Keratinocyte (primary cell): Measurements from ENCODE around the gene DRC1. TPM values are rescaled to one million over a fixed set of nuclear protein-coding genes. Genes with fewer than 3 reads are reported as not detected.

Experiments
- DNase-seq: peaks from one replicate; pipeline ENCODE4 v3.0.0-alpha.2; 2011; ENCODE audit warnings: low read depth, missing footprints, low spot score
- FAIRE-seq: peaks from 2 replicates; lab custom pipeline; 2011; peaks lifted over from hg19 to GRCh38; lab: Jason Lieb, UNC
- H2AFZ ChIP-seq: 2 replicates; pipeline ENCODE4 v1.6.0; 2012; ENCODE audit warnings: low read length, control low read depth, inconsistent platforms; ENCODE audit not compliant: control insufficient read depth
- H3K27ac ChIP-seq: 2 replicates; pipeline ENCODE4 v1.5.1; 2011; ENCODE audit warnings: low read length; ENCODE audit not compliant: control insufficient read depth, insufficient read depth
- H3K27me3 ChIP-seq: 3 replicates; pipeline ENCODE4 v1.6.0; 2011; ENCODE audit warnings: low read length; ENCODE audit not compliant: control insufficient read depth, insufficient read depth; ENCODE audit errors: extremely low read depth
- H3K36me3 ChIP-seq, 2 experiments: 2 replicates in 1 of 2; 3 replicates in 1 of 2; pipeline ENCODE4 v1.5.1; 2011; ENCODE audit warnings: low read length in 2 of 2, mild to moderate bottlenecking in 1 of 2; ENCODE audit not compliant: control insufficient read depth in 2 of 2, insufficient read depth in 2 of 2; ENCODE audit errors: extremely low read depth in 1 of 2
- H3K4me1 ChIP-seq: 3 replicates; pipeline ENCODE4 v1.5.1; 2011; ENCODE audit warnings: low read length; ENCODE audit not compliant: control insufficient read depth, insufficient read depth; ENCODE audit errors: extremely low read depth
- H3K4me2 ChIP-seq: 3 replicates; pipeline ENCODE4 v1.6.0; 2011; ENCODE audit warnings: low read depth, low read length; ENCODE audit not compliant: control insufficient read depth, insufficient read depth; ENCODE audit errors: extremely low read depth
- H3K4me3 ChIP-seq, 3 experiments: fragments of 200-600 bp in 1 of 3; sonication (generic) in 1 of 3; 2 replicates in 2 of 3; 3 replicates in 1 of 3; pipeline ENCODE4 v1.5.1; 2011 to 2016; ENCODE audit warnings: low read length in 3 of 3, mild to moderate bottlenecking in 3 of 3, control low read depth in 2 of 3, inconsistent platforms in 1 of 3, low read depth in 1 of 3, mixed read lengths in 1 of 3, mixed run types in 1 of 3, moderate library complexity in 1 of 3; ENCODE audit not compliant: control insufficient read depth in 2 of 3, insufficient read depth in 2 of 3; ENCODE audit errors: extremely low read depth in 1 of 3
- H3K79me2 ChIP-seq: 2 replicates; pipeline ENCODE4 v1.6.0; 2012; ENCODE audit warnings: low read length; ENCODE audit not compliant: control insufficient read depth, insufficient read depth
- H3K9ac ChIP-seq: 3 replicates; pipeline ENCODE4 v1.6.0; 2011; ENCODE audit warnings: low read length; ENCODE audit not compliant: control insufficient read depth, insufficient read depth; ENCODE audit errors: extremely low read depth
- H3K9me1 ChIP-seq: 3 replicates; pipeline ENCODE4 v1.6.0; 2011; ENCODE audit warnings: low read length; ENCODE audit not compliant: control insufficient read depth, insufficient read depth; ENCODE audit errors: extremely low read depth
- H3K9me3 ChIP-seq: 2 replicates; pipeline ENCODE4 v1.5.1; 2012; ENCODE audit warnings: low read depth, low read length; ENCODE audit not compliant: control insufficient read depth
- H4K20me1 ChIP-seq: 3 replicates; pipeline ENCODE4 v1.6.0; 2011; ENCODE audit warnings: low read length; ENCODE audit not compliant: control insufficient read depth, insufficient read depth; ENCODE audit errors: extremely low read depth
- EZH2 ChIP-seq: IDR thresholded peaks from one replicate; pipeline ENCODE4 v1.6.1; 2012; ENCODE audit warnings: inconsistent platforms, mild to moderate bottlenecking, low read length, moderate library complexity
- dilution Hi-C: fragments of 300-500 bp; cut with MboI; formaldehyde crosslinking; loops from one replicate; pipeline ENCODE4 v1.7.0; 2020; ENCODE audit warnings: low sequenced_read_pairs; ENCODE audit not compliant: extremely low pct_ligation_motif_present
- polyA plus RNA-seq, 5 experiments: library from polyadenylated mRNA; depleted of rRNA in 3 of 5; stranded (reverse) in 3 of 5; stranded (forward) in 1 of 5; unstranded in 1 of 5; fragments of >200 nt; gene quantifications; 1 replicate in 1 of 5; 2 replicates in 3 of 5; 3 replicates in 1 of 5; pipeline versions ENCODE4 v1.2.1 to v1.2.3, GENCODE V29; 2011 to 2012; ENCODE audit warnings: missing spikeins in 2 of 5, low read depth in 1 of 5, low replicate concordance in 1 of 5
- TF ChIP-seq, protein P1 (sequence below), 3 experiments: IDR thresholded peaks in 1 of 3; conservative IDR thresholded peaks in 1 of 3; optimal IDR thresholded peaks in 1 of 3; 2 replicates in 2 of 3; 3 replicates in 1 of 3; pipeline versions ENCODE3 to v1.5.1; 2011; ENCODE audit warnings: low read length in 3 of 3, mild to moderate bottlenecking in 3 of 3, moderate library complexity in 2 of 3, control low read depth in 1 of 3, inconsistent platforms in 1 of 3; ENCODE audit not compliant: insufficient read depth in 2 of 3; ENCODE audit errors: extremely low read depth in 1 of 3

DRC1 gene
- polyA plus RNA-seq, 1 donor (not counting 4 experiments of a cell fraction or from before 2014, with no cell fraction given): not detected

DNA sequence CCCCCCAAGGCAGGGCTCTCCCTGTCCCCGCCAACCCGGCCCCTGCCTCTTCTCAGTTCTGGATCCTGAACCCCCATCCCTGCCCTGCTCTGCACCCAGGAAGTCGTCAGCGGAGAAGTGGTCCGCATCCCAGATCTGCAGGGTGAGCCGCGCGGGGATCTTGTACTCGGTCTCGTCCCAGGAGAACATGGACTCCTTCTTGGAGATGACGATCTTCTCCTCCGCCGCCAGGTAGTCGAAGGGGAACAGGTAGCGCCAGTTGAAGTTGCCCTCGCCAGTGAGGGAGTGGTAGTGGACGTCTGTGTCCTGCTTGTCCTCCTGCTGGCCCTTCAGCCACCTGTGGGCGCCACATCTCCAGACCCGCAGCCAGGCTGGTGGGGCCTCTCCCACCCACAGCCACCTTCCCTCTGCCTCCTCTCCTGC, 59.9 kb downstream of the DRC1 start:
- Histone ChIP-seq H3K4me2 (no peak overlapping the region), H3K27ac (no peak overlapping the region), H3K4me1 (no peaks in the 10 kb centered on the region), H3K79me2 (no peaks in the 10 kb centered on the region), H4K20me1 (no peaks in the 10 kb centered on the region), H3K9me1 (no peaks in the 10 kb centered on the region), H3K27me3 (no peaks in the 10 kb centered on the region), H3K4me3 (no peak overlapping the region), H2AFZ (no peak overlapping the region), H3K36me3 (no peaks in the 10 kb centered on the region), H3K9ac (no peak overlapping the region), H3K9me3 (no peaks in the 10 kb centered on the region)
- DNase-seq (no peak), FAIRE-seq (no peak)
- dilution Hi-C loops: no loop called here
- TF ChIP-seq, protein P1, sequence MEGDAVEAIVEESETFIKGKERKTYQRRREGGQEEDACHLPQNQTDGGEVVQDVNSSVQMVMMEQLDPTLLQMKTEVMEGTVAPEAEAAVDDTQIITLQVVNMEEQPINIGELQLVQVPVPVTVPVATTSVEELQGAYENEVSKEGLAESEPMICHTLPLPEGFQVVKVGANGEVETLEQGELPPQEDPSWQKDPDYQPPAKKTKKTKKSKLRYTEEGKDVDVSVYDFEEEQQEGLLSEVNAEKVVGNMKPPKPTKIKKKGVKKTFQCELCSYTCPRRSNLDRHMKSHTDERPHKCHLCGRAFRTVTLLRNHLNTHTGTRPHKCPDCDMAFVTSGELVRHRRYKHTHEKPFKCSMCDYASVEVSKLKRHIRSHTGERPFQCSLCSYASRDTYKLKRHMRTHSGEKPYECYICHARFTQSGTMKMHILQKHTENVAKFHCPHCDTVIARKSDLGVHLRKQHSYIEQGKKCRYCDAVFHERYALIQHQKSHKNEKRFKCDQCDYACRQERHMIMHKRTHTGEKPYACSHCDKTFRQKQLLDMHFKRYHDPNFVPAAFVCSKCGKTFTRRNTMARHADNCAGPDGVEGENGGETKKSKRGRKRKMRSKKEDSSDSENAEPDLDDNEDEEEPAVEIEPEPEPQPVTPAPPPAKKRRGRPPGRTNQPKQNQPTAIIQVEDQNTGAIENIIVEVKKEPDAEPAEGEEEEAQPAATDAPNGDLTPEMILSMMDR (optimal IDR thresholded peaks at IDR 0.05 in 1 of 3, IDR thresholded peaks at IDR 0.05 in 1 of 3, conservative IDR thresholded peaks at IDR 0.05 in 1 of 3; ENCODE audit: extremely low read depth in 1 of 3, insufficient read depth in 2 of 3, low read length in 3 of 3): no peak
- no peak for TF ChIP-seq EZH2

DNA sequence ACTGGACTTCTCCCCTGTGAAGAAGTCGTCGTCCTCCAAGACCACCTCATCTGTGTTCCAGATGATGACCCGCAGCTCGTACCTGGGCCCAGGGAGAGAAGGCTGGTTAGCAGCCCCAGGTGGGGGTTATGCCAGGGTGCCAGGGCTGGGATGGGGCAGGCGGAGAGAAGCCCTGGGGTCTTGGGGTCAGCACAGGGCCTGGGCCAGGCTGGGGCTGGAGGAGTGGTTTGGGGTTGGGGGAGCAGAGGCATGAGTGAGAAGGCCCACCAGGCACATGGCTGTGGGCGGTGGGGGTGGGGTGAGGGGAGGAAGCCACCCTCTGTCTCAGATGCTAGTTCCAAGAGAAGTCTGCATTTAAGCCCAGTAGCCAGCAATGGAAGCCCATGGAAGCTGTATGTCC, 60.4 kb downstream of the DRC1 start:
- Histone ChIP-seq H3K9me1 (no peaks in the 10 kb centered on the region), H3K4me1 (no peaks in the 10 kb centered on the region), H4K20me1 (no peaks in the 10 kb centered on the region), H3K4me3 (no peak overlapping the region), H3K36me3 (no peaks in the 10 kb centered on the region), H3K27me3 (no peaks in the 10 kb centered on the region), H3K9me3 (no peaks in the 10 kb centered on the region), H3K4me2 (no peak overlapping the region), H3K27ac (no peak overlapping the region), H3K9ac (no peak overlapping the region), H2AFZ (no peak overlapping the region), H3K79me2 (no peaks in the 10 kb centered on the region)
- dilution Hi-C loops: no loop called here
- DNase-seq (no peak), FAIRE-seq (no peak)
- TF ChIP-seq, protein P1 (optimal IDR thresholded peaks at IDR 0.05 in 1 of 3, IDR thresholded peaks at IDR 0.05 in 1 of 3, conservative IDR thresholded peaks at IDR 0.05 in 1 of 3; ENCODE audit: extremely low read depth in 1 of 3, insufficient read depth in 2 of 3, low read length in 3 of 3): no peak
- TF ChIP-seq EZH2: no peak
